SJCRH30 (cell line): ENCODE data around the gene MASP2. TPM values are rescaled to one million over a fixed set of nuclear protein-coding genes. Genes with fewer than 3 reads are reported as not detected.
"Not testable (repeated sequence)": the region's sequence is repeated elsewhere in the genome, so short reads cannot be mapped to it uniquely, and the experiment has no call there.

Source experiments
- DNase-seq, 2 experiments: peaks; one replicate each; pipeline ENCODE4 v3.0.0-alpha.2; 2015 to 2020
- H3K27ac ChIP-seq: fragments of 250-450 bp; sonication (Bioruptor Pico); 2 replicates; pipeline ENCODE4 v1.5.1; 2020; ENCODE audit warnings: mild to moderate bottlenecking, moderate library complexity
- H3K27me3 ChIP-seq: fragments of 250-450 bp; sonication (Bioruptor Pico); 2 replicates; pipeline ENCODE4 v1.5.1; 2020; ENCODE audit warnings: mild to moderate bottlenecking, moderate library complexity
- H3K36me3 ChIP-seq: fragments of 250-450 bp; sonication (Bioruptor Pico); 2 replicates; pipeline ENCODE4 v1.5.1; 2020; ENCODE audit warnings: mild to moderate bottlenecking, moderate library complexity
- H3K4me1 ChIP-seq: fragments of 250-450 bp; sonication (Bioruptor Pico); 2 replicates; pipeline ENCODE4 v1.5.1; 2020; ENCODE audit warnings: mild to moderate bottlenecking, moderate library complexity
- H3K4me3 ChIP-seq: fragments of 250-450 bp; sonication (Bioruptor Pico); 2 replicates; pipeline ENCODE4 v1.5.1; 2020; ENCODE audit warnings: mild to moderate bottlenecking, moderate library complexity
- H3K9me3 ChIP-seq: fragments of 250-450 bp; sonication (Bioruptor Pico); replicated peaks from 2 replicates; pipeline ENCODE4 v1.5.1; 2020; ENCODE audit warnings: mild to moderate bottlenecking, moderate library complexity
- total RNA-seq: library from RNA; depleted of rRNA; stranded (reverse); fragments of >200 nt; shearing (Covaris generic); gene quantifications from 2 replicates; pipeline ENCODE4 v1.2.3, GENCODE V29; 2014; rRNA removed

Gene MASP2
- 0.08 TPM in 1 of 2 replicates, not detected in the other for total RNA-seq

GRCh38 chr1:11046625-11047365 lies at the start of gene MASP2:
MASP2 (minus strand) TSS chr1:11047239; CDS start chr1:11047207, 32 bp downstream.
- DNase-seq = no peak

GRCh38 chr1:11083784-11084183 lies 36.7 kb upstream of the MASP2 start:
- not testable (repeated sequence) for H3K4me1 ChIP-seq, H3K27me3 ChIP-seq, DNase-seq, H3K9me3 ChIP-seq, H3K27ac ChIP-seq, H3K4me3 ChIP-seq
- peaks cover 87% of the 10 kb centered on the region for H3K36me3 ChIP-seq

More at GRCh38 chr1:11046625-11047365, at the start of gene MASP2:
- Histone ChIP-seq H3K4me1 (peaks cover 18% of the 10 kb centered on the region), H3K27me3 (no peaks in the 10 kb centered on the region), H3K36me3 (no peaks in the 10 kb centered on the region), H3K9me3 (no peaks in the 10 kb centered on the region), H3K27ac (no peak within 1 kb of the TSS), H3K4me3 (no peak within 1 kb of the TSS)

- H3K36me3 ChIP-seq = peaks cover 84% of the 10 kb centered on the region
- no peaks in the 10 kb centered on the region for H3K4me1 ChIP-seq
- no peak overlapping the region for H3K27ac ChIP-seq
- H3K27me3 ChIP-seq = no peaks in the 10 kb centered on the region
- no peak overlapping the region for H3K4me3 ChIP-seq
- H3K9me3 ChIP-seq = peaks cover 9% of the 10 kb centered on the region; the same call in 1 of the 2 replicates
- no peak for DNase-seq
These were observed 33.9 kb upstream of the MASP2 start for GRCh38 chr1:11080931-11081330.

GRCh38 chr1:11078631-11079030 lies 31.6 kb upstream of the MASP2 start:
- Histone ChIP-seq H3K4me3 (no peak overlapping the region), H3K9me3 (no peaks in the 10 kb centered on the region), H3K4me1 (no peaks in the 10 kb centered on the region), H3K27ac (no peak overlapping the region), H3K36me3 (peaks cover 84% of the 10 kb centered on the region), H3K27me3 (no peaks in the 10 kb centered on the region)
- no peak for DNase-seq

GRCh38 chr1:11073398-11073797 lies 26.4 kb upstream of the MASP2 start:
- not testable (repeated sequence) for DNase-seq, H3K9me3 ChIP-seq, H3K27me3 ChIP-seq, H3K27ac ChIP-seq, H3K4me1 ChIP-seq, H3K4me3 ChIP-seq
- H3K36me3 ChIP-seq = peaks cover 81% of the 10 kb centered on the region

- peaks cover 85% of the 10 kb centered on the region for H3K36me3 ChIP-seq
- H3K9me3 ChIP-seq = no peaks in the 10 kb centered on the region
- DNase-seq = peak in 1 of 2 experiments; percentile 50
- no peaks in the 10 kb centered on the region for H3K27me3 ChIP-seq
- peak overlapping the region; percentile 46 for H3K27ac ChIP-seq
- H3K4me3 ChIP-seq = no peak overlapping the region
- no peaks in the 10 kb centered on the region for H3K4me1 ChIP-seq
These were observed 25.3 kb upstream of the MASP2 start for GRCh38 chr1:11072216-11072917.

GRCh38 chr1:11071463-11072215 lies 24.6 kb upstream of the MASP2 start:
- DNase-seq = peak in 1 of 2 experiments; percentile 50
- no peaks in the 10 kb centered on the region for H3K4me1 ChIP-seq
- H3K9me3 ChIP-seq = no peaks in the 10 kb centered on the region
- peaks cover 84% of the 10 kb centered on the region for H3K36me3 ChIP-seq
- no peaks in the 10 kb centered on the region for H3K27me3 ChIP-seq
- H3K4me3 ChIP-seq = no peak overlapping the region
- H3K27ac ChIP-seq = peak overlapping the region; percentile 46

GRCh38 chr1:11070876-11071275 lies 23.8 kb upstream of the MASP2 start:
- Histone ChIP-seq H3K27me3 (no peaks in the 10 kb centered on the region), H3K36me3 (peaks cover 84% of the 10 kb centered on the region), H3K4me1 (no peaks in the 10 kb centered on the region), H3K9me3 (no peaks in the 10 kb centered on the region), H3K4me3 (no peak overlapping the region), H3K27ac (no peak overlapping the region)
- no peak for DNase-seq

- no peak for DNase-seq
- Histone ChIP-seq H3K27ac (no peak overlapping the region), H3K4me3 (no peak overlapping the region), H3K4me1 (no peaks in the 10 kb centered on the region), H3K9me3 (no peaks in the 10 kb centered on the region), H3K36me3 (peaks cover 76% of the 10 kb centered on the region), H3K27me3 (no peaks in the 10 kb centered on the region)
These were observed 21.8 kb upstream of the MASP2 start for GRCh38 chr1:11068600-11069473.

- H3K4me1 ChIP-seq = no peaks in the 10 kb centered on the region
- H3K4me3 ChIP-seq = no peak overlapping the region
- no peaks in the 10 kb centered on the region for H3K9me3 ChIP-seq
- no peak for DNase-seq
- no peak overlapping the region for H3K27ac ChIP-seq
- H3K27me3 ChIP-seq = no peaks in the 10 kb centered on the region
- peaks cover 70% of the 10 kb centered on the region for H3K36me3 ChIP-seq
These were observed 20.9 kb upstream of the MASP2 start for GRCh38 chr1:11067716-11068599.

- Histone ChIP-seq H3K4me3 (no peak overlapping the region), H3K4me1 (no peaks in the 10 kb centered on the region), H3K27ac (no peak overlapping the region), H3K27me3 (no peaks in the 10 kb centered on the region), H3K36me3 (peaks cover 54% of the 10 kb centered on the region), H3K9me3 (no peaks in the 10 kb centered on the region)
- no peak for DNase-seq
These were observed 18.8 kb upstream of the MASP2 start for GRCh38 chr1:11065796-11066195.

GRCh38 chr1:11064942-11065341 lies 17.9 kb upstream of the MASP2 start:
- H3K4me1 ChIP-seq = no peaks in the 10 kb centered on the region
- H3K9me3 ChIP-seq = no peaks in the 10 kb centered on the region
- no peak overlapping the region for H3K27ac ChIP-seq
- peaks cover 48% of the 10 kb centered on the region for H3K36me3 ChIP-seq
- H3K27me3 ChIP-seq = no peaks in the 10 kb centered on the region
- no peak overlapping the region for H3K4me3 ChIP-seq
- no peak for DNase-seq

- not testable (repeated sequence) for H3K4me1 ChIP-seq, H3K27ac ChIP-seq, DNase-seq, H3K27me3 ChIP-seq, H3K9me3 ChIP-seq, H3K4me3 ChIP-seq
- H3K36me3 ChIP-seq = peaks cover 41% of the 10 kb centered on the region
These were observed 17.0 kb upstream of the MASP2 start for GRCh38 chr1:11063937-11064537.
